ENCODE measurements around the gene LAGE3. TPM values are rescaled to one million over a fixed set of nuclear protein-coding genes. Genes with fewer than 3 reads are reported as not detected.

Gene LAGE3
- total RNA-seq, 2 donors from 2014 or later = 20.1 to 32.9 TPM

DNA sequence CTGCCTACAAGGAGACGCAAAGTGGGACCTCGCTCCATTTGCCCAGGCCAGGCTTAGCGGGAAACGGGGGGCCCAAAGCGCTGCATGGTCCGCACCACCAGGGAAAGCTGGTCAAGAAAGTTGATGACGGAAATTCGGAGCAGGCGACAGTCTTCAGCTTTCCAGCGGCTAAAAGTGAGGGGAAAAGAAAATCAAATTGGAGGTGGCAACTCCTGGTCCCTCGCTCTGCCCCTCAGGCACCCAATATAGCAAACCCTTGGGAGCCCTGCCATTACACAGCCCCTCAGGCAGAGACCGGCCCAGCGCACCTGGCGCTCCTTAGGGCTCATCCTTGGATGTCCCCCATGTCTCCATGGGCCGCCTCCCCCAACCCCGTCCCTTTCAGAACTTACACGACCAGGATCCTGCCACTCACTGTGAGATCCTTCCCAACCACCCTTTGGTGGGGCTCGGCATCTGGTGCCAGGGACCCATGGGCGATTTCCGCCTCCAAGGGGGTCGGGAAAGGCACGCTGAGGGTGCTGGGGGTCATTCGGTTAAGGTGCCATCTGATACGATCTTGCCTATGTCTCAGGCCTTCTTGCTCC lies 1.1 kb downstream of the LAGE3 start:
- Histone ChIP-seq H3K27me3 (no peaks in the 10 kb centered on the region), H3K9me3 (no peaks in the 10 kb centered on the region), H3K4me1 (peaks cover 0 to 5% of the 10 kb centered on the region in 2 donors), H3K27ac (peak overlapping the region; percentile 83), H3K4me3 (peak overlapping the region; percentile 45 to 55), H3K36me3 (no peaks in the 10 kb centered on the region)
- TF ChIP-seq, protein P1, sequence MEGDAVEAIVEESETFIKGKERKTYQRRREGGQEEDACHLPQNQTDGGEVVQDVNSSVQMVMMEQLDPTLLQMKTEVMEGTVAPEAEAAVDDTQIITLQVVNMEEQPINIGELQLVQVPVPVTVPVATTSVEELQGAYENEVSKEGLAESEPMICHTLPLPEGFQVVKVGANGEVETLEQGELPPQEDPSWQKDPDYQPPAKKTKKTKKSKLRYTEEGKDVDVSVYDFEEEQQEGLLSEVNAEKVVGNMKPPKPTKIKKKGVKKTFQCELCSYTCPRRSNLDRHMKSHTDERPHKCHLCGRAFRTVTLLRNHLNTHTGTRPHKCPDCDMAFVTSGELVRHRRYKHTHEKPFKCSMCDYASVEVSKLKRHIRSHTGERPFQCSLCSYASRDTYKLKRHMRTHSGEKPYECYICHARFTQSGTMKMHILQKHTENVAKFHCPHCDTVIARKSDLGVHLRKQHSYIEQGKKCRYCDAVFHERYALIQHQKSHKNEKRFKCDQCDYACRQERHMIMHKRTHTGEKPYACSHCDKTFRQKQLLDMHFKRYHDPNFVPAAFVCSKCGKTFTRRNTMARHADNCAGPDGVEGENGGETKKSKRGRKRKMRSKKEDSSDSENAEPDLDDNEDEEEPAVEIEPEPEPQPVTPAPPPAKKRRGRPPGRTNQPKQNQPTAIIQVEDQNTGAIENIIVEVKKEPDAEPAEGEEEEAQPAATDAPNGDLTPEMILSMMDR (IDR thresholded peaks at IDR 0.05) = no peak
- no peak for DNase-seq (ENCODE audit: low spot score)

DNA sequence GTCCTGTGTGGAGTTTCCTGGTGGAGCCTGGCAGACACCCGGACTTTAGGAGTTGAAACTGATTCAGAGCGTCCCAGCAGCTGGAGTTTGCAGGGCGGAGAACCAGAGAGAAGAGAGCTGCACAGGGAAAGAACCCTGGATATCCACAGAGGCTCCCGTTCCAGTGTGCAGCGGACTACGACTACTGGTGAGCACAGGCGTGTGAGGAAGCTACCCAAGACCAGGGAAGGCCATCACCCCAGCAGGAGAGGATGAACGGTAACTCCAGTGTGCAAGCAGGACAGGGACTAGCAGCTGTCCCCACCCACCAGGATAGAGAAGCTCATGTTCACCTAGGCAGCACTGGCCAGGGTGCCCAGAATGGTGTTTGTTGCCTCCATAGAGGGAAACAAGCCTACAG lies 2.3 kb downstream of the LAGE3 start:
- Histone ChIP-seq H3K27ac (no peak overlapping the region), H3K9me3 (no peaks in the 10 kb centered on the region), H3K4me3 (no peak overlapping the region), H3K27me3 (no peaks in the 10 kb centered on the region), H3K4me1 (peaks cover 0 to 5% of the 10 kb centered on the region in 2 donors), H3K36me3 (no peaks in the 10 kb centered on the region)
- no peak for DNase-seq (ENCODE audit: low spot score)
- TF ChIP-seq, protein P1 (IDR thresholded peaks at IDR 0.05) = no peak

DNA sequence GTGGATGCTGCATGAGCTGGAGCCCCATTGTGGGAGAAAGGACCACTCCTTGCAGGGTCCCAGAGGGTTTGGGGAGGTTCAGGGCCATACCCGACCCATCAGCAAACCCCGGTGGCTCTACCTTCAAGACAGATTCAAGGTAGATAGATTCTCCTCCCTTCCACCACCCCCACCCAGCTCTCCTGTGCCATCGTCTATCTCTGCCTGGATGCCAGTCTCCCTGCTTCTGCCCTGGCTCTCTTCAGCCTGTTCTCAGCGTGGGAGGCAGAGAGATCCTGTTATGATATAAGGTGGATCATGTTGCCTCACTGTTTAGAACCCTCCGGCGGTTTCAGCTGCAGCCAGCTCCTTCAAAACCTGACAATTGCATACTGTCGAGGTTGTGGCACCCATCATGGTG lies 5.4 kb downstream of the LAGE3 start:
- TF ChIP-seq, protein P1 (IDR thresholded peaks at IDR 0.05) = no peak
- Histone ChIP-seq H3K27ac (no peak overlapping the region), H3K27me3 (no peaks in the 10 kb centered on the region), H3K9me3 (no peaks in the 10 kb centered on the region), H3K4me3 (no peak overlapping the region), H3K36me3 (peaks cover 18% of the 10 kb centered on the region), H3K4me1 (peaks cover 0 to 5% of the 10 kb centered on the region in 2 donors)
- no peak for DNase-seq (ENCODE audit: low spot score)

DNA sequence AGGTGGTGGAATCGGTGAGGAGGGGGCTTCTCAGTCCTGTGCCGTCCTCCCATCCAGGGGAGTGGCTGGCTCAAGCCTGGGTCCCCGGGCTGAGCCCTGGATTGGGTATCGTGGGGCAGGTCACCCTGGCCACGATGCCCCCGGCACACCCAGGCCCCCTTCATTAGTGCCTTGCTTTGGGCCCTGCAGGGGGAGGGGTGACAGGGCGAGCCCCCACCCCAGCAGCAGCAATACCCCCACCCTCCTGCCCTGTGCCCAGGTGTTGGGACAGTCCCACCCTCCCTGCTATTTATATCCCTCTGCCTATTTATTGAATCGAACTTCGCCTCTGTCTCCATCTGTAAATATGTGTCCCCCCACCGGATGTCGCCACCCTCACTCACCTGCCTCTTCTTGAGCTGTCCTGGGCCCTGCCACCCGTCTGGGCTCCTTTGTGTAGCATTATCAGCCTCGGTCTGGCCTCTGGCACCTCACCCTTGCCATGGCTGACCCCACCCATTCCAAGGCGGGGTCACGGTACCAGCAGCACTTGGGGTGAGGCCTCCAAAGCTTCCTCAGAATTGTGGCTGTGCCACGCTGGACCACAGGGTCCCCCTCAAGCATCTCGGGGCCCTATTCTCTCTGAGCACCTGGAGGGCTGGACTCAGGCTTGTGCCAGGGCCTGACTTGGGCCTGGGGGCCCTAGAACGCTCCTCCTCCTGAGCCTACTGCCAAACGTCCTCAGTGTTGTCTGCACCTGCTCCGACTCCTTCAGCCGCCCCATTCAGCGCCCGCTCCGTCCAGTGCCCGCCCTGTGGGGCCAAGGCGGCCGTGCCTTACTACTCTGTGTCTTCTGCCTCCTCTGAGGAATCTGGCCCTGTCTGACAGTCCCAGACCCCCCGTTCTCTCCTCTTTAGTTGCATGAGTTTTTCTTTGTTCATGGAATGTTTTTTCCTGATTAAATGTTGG lies 6.1 kb downstream of the LAGE3 start:
- TF ChIP-seq, protein P1 (IDR thresholded peaks at IDR 0.05) = no peak
- H3K27me3 ChIP-seq = no peaks in the 10 kb centered on the region
- no peak overlapping the region for H3K4me3 ChIP-seq
- no peak overlapping the region for H3K27ac ChIP-seq
- peaks cover 0 to 2% of the 10 kb centered on the region in 2 donors for H3K4me1 ChIP-seq
- peaks cover 18% of the 10 kb centered on the region for H3K36me3 ChIP-seq
- DNase-seq (ENCODE audit: low spot score) = no peak
- no peaks in the 10 kb centered on the region for H3K9me3 ChIP-seq

DNA sequence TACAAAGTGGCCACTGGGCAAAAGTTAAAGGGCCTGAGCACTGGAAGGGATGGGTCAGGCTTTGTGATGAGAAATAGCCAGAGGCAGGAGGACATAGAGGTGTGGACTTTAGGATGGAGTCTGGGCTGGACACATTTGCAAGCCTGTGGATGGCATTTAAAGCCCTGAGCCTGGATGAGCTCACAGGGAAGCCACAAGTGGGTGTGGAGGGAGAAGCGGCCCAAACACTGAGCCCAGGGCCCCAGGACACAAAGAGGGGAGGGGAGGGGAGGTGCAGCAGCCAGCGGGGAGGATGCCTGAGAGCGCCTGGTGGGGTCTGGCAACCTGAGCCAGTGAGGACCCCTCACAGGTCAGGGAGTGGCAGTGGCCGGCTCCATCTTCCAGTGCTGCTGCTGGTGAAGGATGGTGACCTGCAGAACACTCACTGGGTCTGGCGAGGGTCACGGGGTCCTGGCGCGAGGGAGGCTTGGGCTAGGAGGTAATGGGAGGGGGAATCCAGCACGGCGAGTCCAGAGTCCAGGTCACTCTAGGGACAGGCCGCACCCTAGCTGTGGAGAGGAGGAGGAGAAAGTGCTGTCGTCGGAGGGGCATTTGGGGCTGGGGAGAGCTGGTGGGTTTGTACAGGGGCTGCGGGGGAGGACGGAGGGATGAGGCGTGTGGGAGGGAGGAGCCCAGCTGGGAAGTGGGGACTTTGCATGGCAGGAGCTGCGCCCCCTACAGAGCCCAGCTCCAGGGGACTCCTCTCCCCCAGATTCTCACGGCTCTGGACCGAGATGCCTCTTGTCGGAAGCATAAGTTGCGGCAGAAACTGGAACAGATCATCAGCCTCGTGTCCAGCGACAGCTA lies 7.0 kb downstream of the LAGE3 start:
- no peaks in the 10 kb centered on the region for H3K9me3 ChIP-seq
- H3K36me3 ChIP-seq = peaks cover 18% of the 10 kb centered on the region
- no peaks in the 10 kb centered on the region for H3K27me3 ChIP-seq
- TF ChIP-seq, protein P1 (IDR thresholded peaks at IDR 0.05) = no peak
- DNase-seq (ENCODE audit: low spot score) = no peak
- no peak overlapping the region for H3K27ac ChIP-seq
- no peak overlapping the region for H3K4me3 ChIP-seq
- H3K4me1 ChIP-seq = no peaks in the 10 kb centered on the region
